Uterus (tissue), 2 donors: Measurements from ENCODE around the gene SCD.

ENCODE experiments used
- CTCF ChIP-seq, 4 experiments: fragments of 200-600 bp in 2 of 4; fragments of 450-650 bp in 2 of 4; sonication (generic) in 2 of 4; IDR thresholded peaks; one replicate each; pipeline ENCODE4 v1.5.1; 2016 to 2019; ENCODE audit warnings: antibody characterized with exemption in 4 of 4, mild to moderate bottlenecking in 2 of 4, moderate library complexity in 1 of 4
- POLR2A ChIP-seq, 2 donors: fragments of 450-650 bp; IDR thresholded peaks; one replicate each; pipeline ENCODE4 v1.6.1; 2016; ENCODE audit warnings: antibody characterized with exemption in 2 of 2, mild to moderate bottlenecking in 1 of 2, moderate library complexity in 1 of 2

GRCh38 chr10:100364735-100365391 is 17.8 kb downstream of the SCD start:
- TF ChIP-seq CTCF (IDR thresholded peaks at IDR 0.05) (no peak), POLR2A (IDR thresholded peaks at IDR 0.05) (no peak)
